Upper lobe of left lung (tissue), 6 donors: ENCODE measurements around the gene MEGF9. TPM values are rescaled to one million over a fixed set of nuclear protein-coding genes. Genes with fewer than 3 reads are reported as not detected.

ENCODE experiments used
- ATAC-seq, 2 donors: fragments of 200-7000 bp; cut with Tn5 transposase; one replicate each; pipeline ENCODE4 v1.9.1; 2022; ENCODE audit warnings: mild to moderate bottlenecking in 2 of 2, moderate library complexity in 2 of 2; ENCODE audit not compliant: low FRiP score in 2 of 2
- DNase-seq, 2 donors: peaks; one replicate each; pipeline ENCODE4 v3.0.0-alpha.2; 2019 to 2020
- H3K27ac ChIP-seq, 4 donors: fragments of 200-600 bp; sonication (generic); one replicate each; pipeline ENCODE4 v1.5.1; 2016 to 2019
- H3K27me3 ChIP-seq, 4 donors: fragments of 200-600 bp; sonication (generic); one replicate each; pipeline ENCODE4 v1.5.1; 2017 to 2019
- H3K36me3 ChIP-seq, 4 donors: fragments of 200-600 bp; sonication (generic); one replicate each; pipeline ENCODE4 v1.5.1; 2016 to 2019
- H3K4me1 ChIP-seq, 4 donors: fragments of 200-600 bp; sonication (generic); one replicate each; pipeline ENCODE4 v1.5.1; 2018 to 2019
- H3K4me3 ChIP-seq, 4 donors: fragments of 200-600 bp; sonication (generic); one replicate each; pipeline ENCODE4 v1.5.1; 2017 to 2019; ENCODE audit warnings: mild to moderate bottlenecking in 2 of 4, moderate library complexity in 1 of 4
- H3K9me3 ChIP-seq, 4 donors: fragments of 200-600 bp; sonication (generic); one replicate each; pipeline ENCODE4 v1.5.1; 2018 to 2019
- CTCF ChIP-seq, 6 experiments: fragments of 450-650 bp in 4 of 6; fragments of 200-600 bp in 2 of 6; sonication (generic) in 2 of 6; IDR thresholded peaks; one replicate each; pipeline ENCODE4 v1.5.1; 2016 to 2019; ENCODE audit warnings: antibody characterized with exemption in 6 of 6
- EP300 ChIP-seq, 4 donors: sonication (generic); formaldehyde crosslinking; IDR thresholded peaks; one replicate each; pipeline ENCODE4 v1.5.1; 2017; ENCODE audit warnings: antibody characterized with exemption in 4 of 4, control low read depth in 2 of 4
- POLR2A ChIP-seq, 4 donors: fragments of 450-650 bp; IDR thresholded peaks; one replicate each; pipeline ENCODE4 v1.5.1; 2016 to 2017; ENCODE audit warnings: antibody characterized with exemption in 4 of 4, mild to moderate bottlenecking in 2 of 4
- POLR2AphosphoS5 ChIP-seq, 2 donors: sonication (generic); formaldehyde crosslinking; IDR thresholded peaks; one replicate each; pipeline ENCODE4 v1.5.1; 2017; ENCODE audit warnings: antibody characterized with exemption in 2 of 2
- WGBS, 2 donors: methylation state at CpG; one replicate each; pipeline ENCODE4 v1.1.5; 2017 to 2018; 5-methylcytosine and 5-hydroxymethylcytosine counted together
- total RNA-seq, 6 donors: library from RNA; depleted of rRNA in 4 of 6; stranded (reverse); fragments of >200 nt in 4 of 6; gene quantifications; one replicate each; pipeline versions ENCODE4 v1.1.0 to v1.2.1, GENCODE V29; 2016 to 2021
- donor health status: DM: no; HTN: no; CAD: no; lungs with moderate emphysema.
- donor health status: DM: no; HTN: yes; CAD: no; lungs with severe emphysema.

MEGF9 gene
- total RNA-seq, 6 donors from 2014 or later, result 30.4 to 130 (median 71.0) TPM

GRCh38 chr9:120713257-120714087, 798 bp downstream of the MEGF9 start:
- 6 to 8% methylated on average over 20 to 24 of the region's 50 CpGs for WGBS, 2 donors
- ATAC-seq (no peak), DNase-seq (no peak)
- Histone ChIP-seq H3K36me3 (peaks cover 0 to 3% (median 0%) of the 10 kb centered on the region in 4 donors), H3K4me3 (peak overlapping the region; percentile 57 to 96 (median 92)), H3K27ac (peak overlapping the region; percentile 80 to 97 (median 90)), H3K4me1 (peaks cover 17 to 50% (median 29%) of the 10 kb centered on the region in 4 donors), H3K9me3 (no peaks in the 10 kb centered on the region), H3K27me3 (no peaks in the 10 kb centered on the region)
- TF ChIP-seq EP300 (IDR thresholded peaks at IDR 0.05), result no peak
- peak in 5 of 6 experiments; percentile 13 to 44 (median 24) for TF ChIP-seq CTCF (IDR thresholded peaks at IDR 0.05)

- peak overlapping the region; percentile 57 to 96 (median 92) for H3K4me3 ChIP-seq
- peaks cover 17 to 50% (median 29%) of the 10 kb centered on the region in 4 donors for H3K4me1 ChIP-seq
- peaks cover 0 to 6% (median 0%) of the 10 kb centered on the region in 4 donors for H3K36me3 ChIP-seq
- TF ChIP-seq EP300 (IDR thresholded peaks at IDR 0.05) (no peak), POLR2A (IDR thresholded peaks at IDR 0.05) (no peak), POLR2AphosphoS5 (IDR thresholded peaks at IDR 0.05) (no peak), CTCF (IDR thresholded peaks at IDR 0.05) (no peak)
- peak overlapping the region; percentile 80 to 97 (median 90) for H3K27ac ChIP-seq
- ATAC-seq (no peak), DNase-seq (no peak)
- no peaks in the 10 kb centered on the region for H3K9me3 ChIP-seq
- 16 to 28% methylated on average over 4 of the region's 4 CpGs for WGBS, 2 donors
- H3K27me3 ChIP-seq, result no peaks in the 10 kb centered on the region
Measured at GRCh38 chr9:120712539-120713031, 1.7 kb downstream of the MEGF9 start.

GRCh38 chr9:120711841-120712538, 2.3 kb downstream of the MEGF9 start:
- ATAC-seq (no peak), DNase-seq (no peak)

GRCh38 chr9:120711354-120711753, 2.9 kb downstream of the MEGF9 start:
- H3K27me3 ChIP-seq, result no peaks in the 10 kb centered on the region
- peaks cover 0 to 6% (median 0%) of the 10 kb centered on the region in 4 donors for H3K36me3 ChIP-seq
- no peaks in the 10 kb centered on the region for H3K9me3 ChIP-seq
- peak overlapping the region; percentile 80 to 97 (median 90) for H3K27ac ChIP-seq
- ATAC-seq (no peak), DNase-seq (no peak)
- peaks cover 20 to 59% (median 37%) of the 10 kb centered on the region in 4 donors for H3K4me1 ChIP-seq
- peak overlapping the region in 3 of 4 donors; percentile 57 to 96 (median 92) for H3K4me3 ChIP-seq
- no peak for TF ChIP-seq POLR2A (IDR thresholded peaks at IDR 0.05)
- no peak for TF ChIP-seq CTCF (IDR thresholded peaks at IDR 0.05)
- TF ChIP-seq EP300 (IDR thresholded peaks at IDR 0.05), result no peak

More at GRCh38 chr9:120711841-120712538, 2.3 kb downstream of the MEGF9 start:
- H3K9me3 ChIP-seq, result no peaks in the 10 kb centered on the region
- peaks cover 0 to 6% (median 0%) of the 10 kb centered on the region in 4 donors for H3K36me3 ChIP-seq
- peak overlapping the region; percentile 80 to 97 (median 90) for H3K27ac ChIP-seq
- no peaks in the 10 kb centered on the region for H3K27me3 ChIP-seq
- TF ChIP-seq POLR2A (IDR thresholded peaks at IDR 0.05) (peak in 1 of 4 donors; percentile 41), EP300 (IDR thresholded peaks at IDR 0.05) (no peak)
- 29 to 40% methylated on average over 5 of the region's 5 CpGs for WGBS, 2 donors
- peaks cover 17 to 55% (median 32%) of the 10 kb centered on the region in 4 donors for H3K4me1 ChIP-seq
- peak overlapping the region; percentile 18 to 96 (median 74) for H3K4me3 ChIP-seq
